WTC11 (cell line): Measurements from ENCODE around the gene RSU1. TPM values are rescaled to one million over a fixed set of nuclear protein-coding genes. Genes with fewer than 3 reads are reported as not detected.

Experiments
- ATAC-seq: fragments of 200-7000 bp; cut with Tn5 transposase; 2 replicates; pipeline ENCODE4 v1.10.0; 2021; ENCODE audit warnings: mild to moderate bottlenecking, moderate library complexity
- CTCF ChIA-PET: fragments of 300-600 bp; sonication (Branson Sonifier 250); formaldehyde crosslinking; loops from one replicate; lab custom pipeline; 2021; ENCODE audit warnings: antibody characterized with exemption; lab: Charles Lee
- POLR2A ChIA-PET: fragments of 350-600 bp; sonication (Branson Sonifier 250); formaldehyde crosslinking; loops from one replicate; lab custom pipeline; 2021; ENCODE audit warnings: antibody characterized with exemption; lab: Charles Lee
- DNase-seq: peaks from one replicate; pipeline ENCODE4 v3.0.0; 2021; ENCODE audit warnings: low spot score
- H3K27ac Mint-ChIP-seq: 2 replicates; pipeline ENCODE4 v1.8.0; 2021; ENCODE audit warnings: mixed read lengths
- H3K27me3 Mint-ChIP-seq: 2 replicates; pipeline ENCODE4 v1.8.0; 2021; ENCODE audit warnings: low read depth, mild to moderate bottlenecking, moderate library complexity, mixed read lengths
- H3K36me3 Mint-ChIP-seq: 2 replicates; pipeline ENCODE4 v1.8.0; 2021; ENCODE audit warnings: mixed read lengths
- H3K4me1 Mint-ChIP-seq: 2 replicates; pipeline ENCODE4 v1.8.0; 2022; ENCODE audit warnings: mixed read lengths
- H3K4me3 Mint-ChIP-seq: 2 replicates; pipeline ENCODE4 v1.8.0; 2021; ENCODE audit warnings: mild to moderate bottlenecking, moderate library complexity, mixed read lengths
- H3K9me3 Mint-ChIP-seq: 2 replicates; pipeline ENCODE4 v1.8.0; 2021; ENCODE audit warnings: mixed read lengths
- ATF1 ChIP-seq: sonication (generic); formaldehyde crosslinking; IDR thresholded peaks from 2 replicates; pipeline ENCODE4 v1.8.1; 2023; ENCODE audit warnings: mild to moderate bottlenecking, moderate library complexity, missing genetic modification reagents
- ELF4 ChIP-seq: sonication (generic); formaldehyde crosslinking; IDR thresholded peaks from 2 replicates; pipeline ENCODE4 v1.8.1; 2022; ENCODE audit warnings: low read depth, mild to moderate bottlenecking, moderate library complexity, missing genetic modification reagents
- EMX1 ChIP-seq: fragments of 250-450 bp; sonication (Bioruptor Pico); IDR thresholded peaks from 2 replicates; pipeline ENCODE4 v1.8.0; 2021; ENCODE audit warnings: mild to moderate bottlenecking
- IRF1 ChIP-seq: sonication (generic); formaldehyde crosslinking; IDR thresholded peaks from 2 replicates; pipeline ENCODE4 v1.8.0; 2023; ENCODE audit warnings: missing genetic modification reagents
- JAZF1 ChIP-seq: fragments of 250-450 bp; sonication (Bioruptor Pico); IDR thresholded peaks from 2 replicates; pipeline ENCODE4 v1.9.0; 2021; ENCODE audit warnings: moderate library complexity, mild to moderate bottlenecking, inconsistent platforms
- MAX ChIP-seq: sonication (generic); formaldehyde crosslinking; IDR thresholded peaks from 2 replicates; pipeline ENCODE4 v1.8.0; 2022; ENCODE audit warnings: mild to moderate bottlenecking, missing genetic modification reagents
- NFYB ChIP-seq: sonication (generic); formaldehyde crosslinking; conservative IDR thresholded peaks from 2 replicates; pipeline ENCODE4 v1.8.0; 2022; ENCODE audit warnings: low read depth, missing genetic modification reagents
- RORB ChIP-seq: fragments of 250-450 bp; sonication (Bioruptor Pico); IDR thresholded peaks from 2 replicates; pipeline ENCODE4 v1.9.0; 2021; ENCODE audit warnings: mild to moderate bottlenecking
- TP53 ChIP-seq: sonication (generic); formaldehyde crosslinking; IDR thresholded peaks from 2 replicates; pipeline ENCODE4 v1.8.1; 2023; ENCODE audit warnings: mild to moderate bottlenecking, missing genetic modification reagents
- ZNF138 ChIP-seq: sonication (generic); formaldehyde crosslinking; conservative IDR thresholded peaks from 2 replicates; pipeline ENCODE4 v1.8.1; 2022; ENCODE audit warnings: mild to moderate bottlenecking, moderate library complexity, missing genetic modification reagents
- ZNF263 ChIP-seq: sonication (generic); formaldehyde crosslinking; IDR thresholded peaks from 2 replicates; pipeline ENCODE4 v1.8.1; 2022; ENCODE audit warnings: low read depth, mild to moderate bottlenecking, moderate library complexity, missing genetic modification reagents
- ZNF396 ChIP-seq: fragments of 250-450 bp; sonication (Bioruptor Pico); IDR thresholded peaks from 2 replicates; pipeline ENCODE4 v1.8.0; 2021; ENCODE audit warnings: mild to moderate bottlenecking, moderate library complexity, borderline replicate concordance
- ZNF425 ChIP-seq: fragments of 250-450 bp; sonication (Bioruptor Pico); conservative IDR thresholded peaks from 2 replicates; pipeline ENCODE4 v1.9.0; 2021; ENCODE audit warnings: mild to moderate bottlenecking
- total RNA-seq: library from RNA; stranded (reverse); gene quantifications from 3 replicates; pipeline ENCODE4 v1.2.3, GENCODE V29; 2021
- TF ChIP-seq, protein P1 (sequence below): sonication (generic); formaldehyde crosslinking; IDR thresholded peaks from 2 replicates; pipeline ENCODE4 v1.8.1; 2022; ENCODE audit warnings: mild to moderate bottlenecking, missing genetic modification reagents, moderate library complexity, borderline replicate concordance
- TF ChIP-seq, protein P2 (sequence below): sonication (generic); formaldehyde crosslinking; IDR thresholded peaks from 2 replicates; pipeline ENCODE4 v1.8.0; 2023; ENCODE audit warnings: missing genetic modification reagents, mild to moderate bottlenecking, borderline replicate concordance
- TF ChIP-seq, protein P3 (sequence below): sonication (generic); formaldehyde crosslinking; IDR thresholded peaks from 2 replicates; pipeline ENCODE4 v1.8.1; 2022; ENCODE audit warnings: low read depth, mild to moderate bottlenecking, moderate library complexity, missing genetic modification reagents, borderline replicate concordance
- TF ChIP-seq, protein P4 (sequence below): sonication (generic); formaldehyde crosslinking; IDR thresholded peaks from 2 replicates; pipeline ENCODE4 v1.8.1; 2022; ENCODE audit warnings: missing genetic modification reagents, borderline replicate concordance
- TF ChIP-seq, protein P5 (sequence below): sonication (generic); formaldehyde crosslinking; IDR thresholded peaks from 2 replicates; pipeline ENCODE4 v1.8.1; 2023; ENCODE audit warnings: mild to moderate bottlenecking, missing genetic modification reagents, moderate library complexity
- TF ChIP-seq, protein P6 (sequence below): fragments of 250-450 bp; sonication (Bioruptor Pico); IDR thresholded peaks from 2 replicates; pipeline ENCODE4 v1.9.0; 2021; ENCODE audit warnings: mild to moderate bottlenecking

The RSU1 gene
- total RNA-seq, 1 experiment from 2014 or later: 46.4 TPM

DNA sequence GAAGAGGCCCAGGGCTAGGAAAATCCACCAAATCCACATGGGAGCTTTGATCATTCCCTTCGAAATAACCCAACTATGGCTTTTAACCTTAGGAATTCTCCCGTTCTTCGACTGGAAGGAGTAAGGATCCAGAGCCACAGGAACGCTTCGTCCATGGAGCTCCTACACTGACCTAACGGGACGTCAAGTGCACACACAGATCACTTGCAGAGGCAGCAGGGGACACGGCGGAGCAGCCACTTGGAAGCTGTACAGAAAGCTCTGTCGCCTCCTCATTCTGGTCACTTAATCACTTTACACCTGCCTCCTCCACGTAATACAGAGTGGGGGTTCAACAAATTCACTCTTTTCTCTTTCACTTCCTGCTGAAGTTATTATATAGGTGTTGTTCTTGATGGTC, 43.9 kb downstream of the RSU1 start (continued):
- TF ChIP-seq MAX (CRISPR knock-in tag): no peak
- no peak for TF ChIP-seq ATF1 (CRISPR knock-in tag)
- TF ChIP-seq, protein P1, sequence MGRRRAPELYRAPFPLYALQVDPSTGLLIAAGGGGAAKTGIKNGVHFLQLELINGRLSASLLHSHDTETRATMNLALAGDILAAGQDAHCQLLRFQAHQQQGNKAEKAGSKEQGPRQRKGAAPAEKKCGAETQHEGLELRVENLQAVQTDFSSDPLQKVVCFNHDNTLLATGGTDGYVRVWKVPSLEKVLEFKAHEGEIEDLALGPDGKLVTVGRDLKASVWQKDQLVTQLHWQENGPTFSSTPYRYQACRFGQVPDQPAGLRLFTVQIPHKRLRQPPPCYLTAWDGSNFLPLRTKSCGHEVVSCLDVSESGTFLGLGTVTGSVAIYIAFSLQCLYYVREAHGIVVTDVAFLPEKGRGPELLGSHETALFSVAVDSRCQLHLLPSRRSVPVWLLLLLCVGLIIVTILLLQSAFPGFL (CRISPR knock-in tag): no peak
- no peak for TF ChIP-seq ZNF138 (CRISPR knock-in tag)

- ChIA-PET CTCF (no interaction called here), POLR2A (no interaction called here)
- ATAC-seq: no peak
- Mint-ChIP-seq H3K4me3 (no peak overlapping the region), H3K36me3 (no peaks in the 10 kb centered on the region), H3K27ac (no peak overlapping the region), H3K4me1 (peaks cover 4% of the 10 kb centered on the region), H3K27me3 (no peaks in the 10 kb centered on the region), H3K9me3 (no peaks in the 10 kb centered on the region)
- DNase-seq: no peak
- TF ChIP-seq EMX1 (CRISPR knock-in tag) (no peak), ZNF396 (no peak), RORB (CRISPR knock-in tag) (no peak), NFYB (no peak), IRF1 (CRISPR knock-in tag) (no peak), ELF4 (CRISPR knock-in tag) (no peak), JAZF1 (no peak), TP53 (CRISPR knock-in tag) (no peak), ZNF263 (CRISPR knock-in tag) (no peak), ZNF425 (CRISPR knock-in tag) (no peak)
- TF ChIP-seq, protein P2, sequence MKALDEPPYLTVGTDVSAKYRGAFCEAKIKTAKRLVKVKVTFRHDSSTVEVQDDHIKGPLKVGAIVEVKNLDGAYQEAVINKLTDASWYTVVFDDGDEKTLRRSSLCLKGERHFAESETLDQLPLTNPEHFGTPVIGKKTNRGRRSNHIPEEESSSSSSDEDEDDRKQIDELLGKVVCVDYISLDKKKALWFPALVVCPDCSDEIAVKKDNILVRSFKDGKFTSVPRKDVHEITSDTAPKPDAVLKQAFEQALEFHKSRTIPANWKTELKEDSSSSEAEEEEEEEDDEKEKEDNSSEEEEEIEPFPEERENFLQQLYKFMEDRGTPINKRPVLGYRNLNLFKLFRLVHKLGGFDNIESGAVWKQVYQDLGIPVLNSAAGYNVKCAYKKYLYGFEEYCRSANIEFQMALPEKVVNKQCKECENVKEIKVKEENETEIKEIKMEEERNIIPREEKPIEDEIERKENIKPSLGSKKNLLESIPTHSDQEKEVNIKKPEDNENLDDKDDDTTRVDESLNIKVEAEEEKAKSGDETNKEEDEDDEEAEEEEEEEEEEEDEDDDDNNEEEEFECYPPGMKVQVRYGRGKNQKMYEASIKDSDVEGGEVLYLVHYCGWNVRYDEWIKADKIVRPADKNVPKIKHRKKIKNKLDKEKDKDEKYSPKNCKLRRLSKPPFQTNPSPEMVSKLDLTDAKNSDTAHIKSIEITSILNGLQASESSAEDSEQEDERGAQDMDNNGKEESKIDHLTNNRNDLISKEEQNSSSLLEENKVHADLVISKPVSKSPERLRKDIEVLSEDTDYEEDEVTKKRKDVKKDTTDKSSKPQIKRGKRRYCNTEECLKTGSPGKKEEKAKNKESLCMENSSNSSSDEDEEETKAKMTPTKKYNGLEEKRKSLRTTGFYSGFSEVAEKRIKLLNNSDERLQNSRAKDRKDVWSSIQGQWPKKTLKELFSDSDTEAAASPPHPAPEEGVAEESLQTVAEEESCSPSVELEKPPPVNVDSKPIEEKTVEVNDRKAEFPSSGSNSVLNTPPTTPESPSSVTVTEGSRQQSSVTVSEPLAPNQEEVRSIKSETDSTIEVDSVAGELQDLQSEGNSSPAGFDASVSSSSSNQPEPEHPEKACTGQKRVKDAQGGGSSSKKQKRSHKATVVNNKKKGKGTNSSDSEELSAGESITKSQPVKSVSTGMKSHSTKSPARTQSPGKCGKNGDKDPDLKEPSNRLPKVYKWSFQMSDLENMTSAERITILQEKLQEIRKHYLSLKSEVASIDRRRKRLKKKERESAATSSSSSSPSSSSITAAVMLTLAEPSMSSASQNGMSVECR (CRISPR knock-in tag): no peak
- TF ChIP-seq, protein P3, sequence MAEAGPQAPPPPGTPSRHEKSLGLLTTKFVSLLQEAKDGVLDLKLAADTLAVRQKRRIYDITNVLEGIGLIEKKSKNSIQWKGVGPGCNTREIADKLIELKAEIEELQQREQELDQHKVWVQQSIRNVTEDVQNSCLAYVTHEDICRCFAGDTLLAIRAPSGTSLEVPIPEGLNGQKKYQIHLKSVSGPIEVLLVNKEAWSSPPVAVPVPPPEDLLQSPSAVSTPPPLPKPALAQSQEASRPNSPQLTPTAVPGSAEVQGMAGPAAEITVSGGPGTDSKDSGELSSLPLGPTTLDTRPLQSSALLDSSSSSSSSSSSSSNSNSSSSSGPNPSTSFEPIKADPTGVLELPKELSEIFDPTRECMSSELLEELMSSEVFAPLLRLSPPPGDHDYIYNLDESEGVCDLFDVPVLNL (CRISPR knock-in tag): no peak
- TF ChIP-seq, protein P4, sequence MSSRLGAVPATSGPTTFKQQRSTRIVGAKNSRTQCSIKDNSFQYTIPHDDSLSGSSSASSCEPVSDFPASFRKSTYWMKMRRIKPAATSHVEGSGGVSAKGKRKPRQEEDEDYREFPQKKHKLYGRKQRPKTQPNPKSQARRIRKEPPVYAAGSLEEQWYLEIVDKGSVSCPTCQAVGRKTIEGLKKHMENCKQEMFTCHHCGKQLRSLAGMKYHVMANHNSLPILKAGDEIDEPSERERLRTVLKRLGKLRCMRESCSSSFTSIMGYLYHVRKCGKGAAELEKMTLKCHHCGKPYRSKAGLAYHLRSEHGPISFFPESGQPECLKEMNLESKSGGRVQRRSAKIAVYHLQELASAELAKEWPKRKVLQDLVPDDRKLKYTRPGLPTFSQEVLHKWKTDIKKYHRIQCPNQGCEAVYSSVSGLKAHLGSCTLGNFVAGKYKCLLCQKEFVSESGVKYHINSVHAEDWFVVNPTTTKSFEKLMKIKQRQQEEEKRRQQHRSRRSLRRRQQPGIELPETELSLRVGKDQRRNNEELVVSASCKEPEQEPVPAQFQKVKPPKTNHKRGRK (CRISPR knock-in tag): no peak
- TF ChIP-seq, protein P5, sequence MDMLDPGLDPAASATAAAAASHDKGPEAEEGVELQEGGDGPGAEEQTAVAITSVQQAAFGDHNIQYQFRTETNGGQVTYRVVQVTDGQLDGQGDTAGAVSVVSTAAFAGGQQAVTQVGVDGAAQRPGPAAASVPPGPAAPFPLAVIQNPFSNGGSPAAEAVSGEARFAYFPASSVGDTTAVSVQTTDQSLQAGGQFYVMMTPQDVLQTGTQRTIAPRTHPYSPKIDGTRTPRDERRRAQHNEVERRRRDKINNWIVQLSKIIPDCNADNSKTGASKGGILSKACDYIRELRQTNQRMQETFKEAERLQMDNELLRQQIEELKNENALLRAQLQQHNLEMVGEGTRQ: no peak
- TF ChIP-seq, protein P6, sequence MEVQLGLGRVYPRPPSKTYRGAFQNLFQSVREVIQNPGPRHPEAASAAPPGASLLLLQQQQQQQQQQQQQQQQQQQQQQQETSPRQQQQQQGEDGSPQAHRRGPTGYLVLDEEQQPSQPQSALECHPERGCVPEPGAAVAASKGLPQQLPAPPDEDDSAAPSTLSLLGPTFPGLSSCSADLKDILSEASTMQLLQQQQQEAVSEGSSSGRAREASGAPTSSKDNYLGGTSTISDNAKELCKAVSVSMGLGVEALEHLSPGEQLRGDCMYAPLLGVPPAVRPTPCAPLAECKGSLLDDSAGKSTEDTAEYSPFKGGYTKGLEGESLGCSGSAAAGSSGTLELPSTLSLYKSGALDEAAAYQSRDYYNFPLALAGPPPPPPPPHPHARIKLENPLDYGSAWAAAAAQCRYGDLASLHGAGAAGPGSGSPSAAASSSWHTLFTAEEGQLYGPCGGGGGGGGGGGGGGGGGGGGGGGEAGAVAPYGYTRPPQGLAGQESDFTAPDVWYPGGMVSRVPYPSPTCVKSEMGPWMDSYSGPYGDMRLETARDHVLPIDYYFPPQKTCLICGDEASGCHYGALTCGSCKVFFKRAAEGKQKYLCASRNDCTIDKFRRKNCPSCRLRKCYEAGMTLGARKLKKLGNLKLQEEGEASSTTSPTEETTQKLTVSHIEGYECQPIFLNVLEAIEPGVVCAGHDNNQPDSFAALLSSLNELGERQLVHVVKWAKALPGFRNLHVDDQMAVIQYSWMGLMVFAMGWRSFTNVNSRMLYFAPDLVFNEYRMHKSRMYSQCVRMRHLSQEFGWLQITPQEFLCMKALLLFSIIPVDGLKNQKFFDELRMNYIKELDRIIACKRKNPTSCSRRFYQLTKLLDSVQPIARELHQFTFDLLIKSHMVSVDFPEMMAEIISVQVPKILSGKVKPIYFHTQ (CRISPR knock-in tag): no peak
Observed at GRCh38 chr10:16770670-16771069, 46.6 kb downstream of the RSU1 start.
